Endothelial cell of umbilical vein (primary cell): ENCODE measurements around the gene NUDT22. TPM values are rescaled to one million over a fixed set of nuclear protein-coding genes. Genes with fewer than 3 reads are reported as not detected.

Experiments used
- BruUV-seq: library from RNA; stranded (reverse); fragments of 400-500 nt; replicated peaks from 2 replicates; lab custom pipeline; 2021; lab: Mats Ljungman, UMichigan
- CTCF ChIA-PET: fragments of 300-600, 350-600 bp; sonication (Branson Sonifier 250); formaldehyde crosslinking; loops from one replicate; lab custom pipeline; 2021; ENCODE audit warnings: antibody characterized with exemption, inconsistent platforms; lab: Charles Lee
- POLR2A ChIA-PET: fragments of 300-600, 350-600 bp; sonication (Branson Sonifier 250); formaldehyde crosslinking; loops from one replicate; lab custom pipeline; 2021; ENCODE audit warnings: antibody characterized with exemption, inconsistent platforms; lab: Charles Lee
- DNase-seq: peaks from one replicate; pipeline ENCODE4 v3.0.0-alpha.2; 2011; ENCODE audit warnings: low read depth, low spot score
- FAIRE-seq: peaks from 2 replicates; lab custom pipeline; 2011; peaks lifted over from hg19 to GRCh38; lab: Jason Lieb, UNC
- H2AFZ ChIP-seq: 2 replicates; pipeline ENCODE4 v1.6.0; 2012; ENCODE audit warnings: low read depth, low read length, control low read depth, inconsistent platforms
- H3K27ac ChIP-seq: 2 replicates; pipeline ENCODE4 v1.5.1; 2011; ENCODE audit warnings: low read depth, mild to moderate bottlenecking, control low read depth, low read length, moderate library complexity; ENCODE audit not compliant: insufficient read depth
- H3K27me3 ChIP-seq, 2 experiments: 2 replicates each; pipeline versions ENCODE4 v1.6.0 to v1.6.1; 2011; ENCODE audit warnings: low read length in 2 of 2, mixed read lengths in 1 of 2; ENCODE audit not compliant: control insufficient read depth in 2 of 2, insufficient read depth in 2 of 2
- H3K36me3 ChIP-seq, 2 experiments: 2 replicates in 1 of 2; 3 replicates in 1 of 2; pipeline ENCODE4 v1.5.1; 2011; ENCODE audit warnings: low read length in 2 of 2, mild to moderate bottlenecking in 1 of 2, moderate library complexity in 1 of 2; ENCODE audit not compliant: control insufficient read depth in 2 of 2, insufficient read depth in 2 of 2; ENCODE audit errors: extremely low read depth in 1 of 2
- H3K4me1 ChIP-seq: 3 replicates; pipeline ENCODE4 v1.5.1; 2011; ENCODE audit warnings: mild to moderate bottlenecking, low read length; ENCODE audit not compliant: control insufficient read depth, insufficient read depth; ENCODE audit errors: extremely low read depth
- H3K4me2 ChIP-seq: 2 replicates; pipeline ENCODE4 v1.6.1; 2011; ENCODE audit warnings: low read length, control low read depth, mixed read lengths; ENCODE audit not compliant: insufficient read depth
- H3K4me3 ChIP-seq, 3 experiments: fragments of 200-600 bp in 1 of 3; sonication (generic), shearing (Covaris generic) in 1 of 3; replicated peaks in 1 of 3; 2 replicates each; pipeline ENCODE4 v1.5.1; 2011 to 2016; ENCODE audit warnings: control low read depth in 3 of 3, low read length in 3 of 3, mild to moderate bottlenecking in 2 of 3, inconsistent platforms in 1 of 3, low read depth in 1 of 3, moderate library complexity in 1 of 3; ENCODE audit not compliant: insufficient read depth in 1 of 3
- H3K79me2 ChIP-seq: 2 replicates; pipeline ENCODE4 v1.6.0; 2012; ENCODE audit warnings: low read length, inconsistent platforms; ENCODE audit not compliant: control insufficient read depth, insufficient read depth
- H3K9ac ChIP-seq: replicated peaks from 2 replicates; pipeline ENCODE3; 2011; ENCODE audit warnings: low read length, control low read depth; ENCODE audit not compliant: insufficient read depth; ENCODE audit errors: extremely low read depth
- H3K9me1 ChIP-seq: replicated peaks from 3 replicates; pipeline ENCODE4 v1.6.0; 2011; ENCODE audit warnings: mild to moderate bottlenecking, low read length; ENCODE audit not compliant: control insufficient read depth, insufficient read depth; ENCODE audit errors: extremely low read depth
- H3K9me3 ChIP-seq: replicated peaks from 2 replicates; pipeline ENCODE4 v1.5.1; 2012; ENCODE audit warnings: low read length, inconsistent platforms; ENCODE audit not compliant: control insufficient read depth, insufficient read depth
- H4K20me1 ChIP-seq: replicated peaks from 2 replicates; pipeline ENCODE3; 2011; ENCODE audit warnings: mild to moderate bottlenecking, low read length; ENCODE audit not compliant: control insufficient read depth, insufficient read depth; ENCODE audit errors: extremely low read depth
- CTCF ChIP-seq, 2 donors: IDR thresholded peaks; 1 replicate in 1 of 2; 2 replicates in 1 of 2; pipeline ENCODE4 v1.5.1; 2011; ENCODE audit warnings: low read length in 2 of 2, mild to moderate bottlenecking in 2 of 2, moderate library complexity in 2 of 2, control low read depth in 1 of 2, inconsistent platforms in 1 of 2, low read depth in 1 of 2; ENCODE audit not compliant: insufficient read depth in 1 of 2; ENCODE audit errors: extremely low read depth in 1 of 2
- EZH2 ChIP-seq: IDR thresholded peaks from 2 replicates; pipeline ENCODE4 v1.6.1; 2012; ENCODE audit warnings: borderline replicate concordance, low read depth, mild to moderate bottlenecking, moderate library complexity, low read length, inconsistent platforms; ENCODE audit not compliant: severe bottlenecking
- FOS ChIP-seq: IDR thresholded peaks from 2 replicates; pipeline ENCODE4 v1.6.1; 2011; ENCODE audit warnings: mild to moderate bottlenecking, low read length, moderate library complexity, borderline replicate concordance; ENCODE audit not compliant: insufficient read depth
- GATA2 ChIP-seq: IDR thresholded peaks from 2 replicates; pipeline ENCODE4 v1.7.0; 2011; ENCODE audit warnings: low read depth, mild to moderate bottlenecking, moderate library complexity, mixed read lengths, low read length; ENCODE audit not compliant: insufficient read length, insufficient read depth
- JUN ChIP-seq: IDR thresholded peaks from 2 replicates; pipeline ENCODE4 v1.6.1; 2011; ENCODE audit warnings: borderline replicate concordance, low read depth; ENCODE audit not compliant: insufficient read length, insufficient read depth
- MAX ChIP-seq: IDR thresholded peaks from 2 replicates; pipeline ENCODE4 v1.6.1; 2011; ENCODE audit not compliant: insufficient read depth, insufficient read length
- MYC ChIP-seq: IDR thresholded peaks from one replicate; pipeline ENCODE4 v1.6.1; 2011; ENCODE audit warnings: mild to moderate bottlenecking, low read depth, low read length
- POLR2A ChIP-seq: IDR thresholded peaks from 2 replicates; pipeline ENCODE4 v1.6.1; 2012; ENCODE audit warnings: low read depth, mild to moderate bottlenecking, control low read depth, low read length
- POLR2AphosphoS5 ChIP-seq: IDR thresholded peaks from 2 replicates; pipeline ENCODE4 v1.6.1; 2012; ENCODE audit warnings: low read depth, mild to moderate bottlenecking, control low read depth, low read length, moderate library complexity; ENCODE audit not compliant: insufficient read depth
- dilution Hi-C: fragments of 300-500 bp; cut with MboI; formaldehyde crosslinking; loops from one replicate; pipeline ENCODE4 v1.15.0; 2019; ENCODE audit warnings: low sequenced_read_pairs; ENCODE audit not compliant: extremely low pct_ligation_motif_present
- intact Hi-C: fragments of 100-400 bp; cut with micrococcal nuclease; formaldehyde crosslinking; loops from one replicate; pipeline ENCODE4 v1.10.0; 2022
- polyA plus RNA-seq, 4 experiments: library from polyadenylated mRNA; depleted of rRNA in 3 of 4; stranded (reverse) in 3 of 4; unstranded in 1 of 4; fragments of >200 nt; gene quantifications; 2 replicates each; pipeline versions ENCODE4 v1.2.1 to v1.2.3, GENCODE V29; 2011 to 2012; ENCODE audit warnings: missing spikeins in 1 of 4
- total RNA-seq: library from RNA; stranded (reverse); gene quantifications from 2 replicates; pipeline ENCODE4 v1.2.3, GENCODE V29; 2021

The NUDT22 gene
- total and polyA plus RNA-seq, 2 donors (not counting 3 experiments of a cell fraction or from before 2014, with no cell fraction given): 37.8 to 54.8 TPM

- CTCF ChIA-PET: interaction anchor here (1.1 to 4.7 kb wide), 3 partner anchors 21 to 106 kb away, joined by 3 to 60 read pairs (median 3); no protein-coding TSS in a partner anchor
- dilution Hi-C loops: no loop called here
- Histone ChIP-seq H3K27me3 (no peaks in the 10 kb centered on the region), H3K27ac (no peak overlapping the region), H3K4me3 (no peak overlapping the region), H3K4me2 (no peak overlapping the region), H3K79me2 (peaks cover 41% of the 10 kb centered on the region), H3K9ac (no peak overlapping the region), H4K20me1 (no peaks in the 10 kb centered on the region), H3K4me1 (peaks cover 34% of the 10 kb centered on the region), H3K36me3 (peaks cover 0 to 5% of the 10 kb centered on the region in 2 experiments), H2AFZ (no peak overlapping the region), H3K9me1 (no peaks in the 10 kb centered on the region), H3K9me3 (no peaks in the 10 kb centered on the region)
- POLR2A ChIA-PET: interaction anchor here (0.6 kb wide), 1 partner anchor 479 kb away, joined by 6 read pairs; no protein-coding TSS in a partner anchor
- no peak for DNase-seq
- intact Hi-C loops: no loop called here
- TF ChIP-seq JUN: no peak
- TF ChIP-seq GATA2: no peak
- TF ChIP-seq MAX: no peak
- TF ChIP-seq CTCF (IDR thresholded peaks at IDR 0.05; ENCODE audit: extremely low read depth in 1 of 2, insufficient read depth in 1 of 2, low read depth in 1 of 2, low read length in 2 of 2): no peak
- no peak for TF ChIP-seq POLR2A
- no peak for TF ChIP-seq FOS
- no peak for TF ChIP-seq MYC
- TF ChIP-seq EZH2: no peak
- no peak for TF ChIP-seq POLR2AphosphoS5
- BruUV-seq: no TSS peak
- FAIRE-seq: no peak
Observed at GRCh38 chr11:64248578-64248977, 22.5 kb downstream of the NUDT22 start.
